DOHH2 (cell line): ENCODE results near the gene DUSP18.

ENCODE experiments used
- H3F3A ChIP-seq: fragments of 200-600 bp; sonication (generic), shearing (Covaris generic); 2 replicates; pipeline ENCODE4 v1.6.0; 2016; ENCODE audit warnings: antibody characterized with exemption, mild to moderate bottlenecking; ENCODE audit not compliant: control insufficient read depth, insufficient read depth
- H3K27ac ChIP-seq: fragments of 200-600 bp; sonication (generic); 2 replicates; pipeline ENCODE4 v1.5.1; 2014; ENCODE audit warnings: low read depth, mild to moderate bottlenecking, low read length, moderate library complexity
- H3K27me3 ChIP-seq: fragments of 200-600 bp; sonication (generic); 2 replicates; pipeline ENCODE4 v1.6.1; 2014; ENCODE audit warnings: mild to moderate bottlenecking, low read length, mixed read lengths; ENCODE audit not compliant: control insufficient read depth
- H3K36me3 ChIP-seq: fragments of 200-600 bp; sonication (generic); 2 replicates; pipeline ENCODE4 v1.6.1; 2014; ENCODE audit warnings: mild to moderate bottlenecking, low read length, moderate library complexity, mixed read lengths; ENCODE audit not compliant: control insufficient read depth
- H3K4me1 ChIP-seq: fragments of 200-600 bp; sonication (generic); 2 replicates; pipeline ENCODE4 v1.6.1; 2014; ENCODE audit warnings: mild to moderate bottlenecking, low read length, mixed read lengths; ENCODE audit not compliant: control insufficient read depth
- H3K4me2 ChIP-seq: fragments of 200-600 bp; sonication (generic); 2 replicates; pipeline ENCODE4 v1.6.0; 2014; ENCODE audit warnings: mild to moderate bottlenecking, low read length, moderate library complexity
- H3K4me3 ChIP-seq: fragments of 200-600 bp; sonication (generic); 2 replicates; pipeline ENCODE4 v1.5.1; 2014; ENCODE audit warnings: mild to moderate bottlenecking, low read length, mixed read lengths
- H3K79me2 ChIP-seq: fragments of 200-600 bp; sonication (generic); 2 replicates; pipeline ENCODE4 v1.6.1; 2014; ENCODE audit warnings: mild to moderate bottlenecking, low read length, mixed read lengths; ENCODE audit not compliant: control insufficient read depth
- H3K9me2 ChIP-seq: fragments of 200-600 bp; sonication (generic); replicated peaks from 2 replicates; pipeline ENCODE4 v1.6.1; 2014; ENCODE audit warnings: mild to moderate bottlenecking, low read length, mixed read lengths; ENCODE audit not compliant: control insufficient read depth
- H3K9me3 ChIP-seq: fragments of 200-600 bp; sonication (generic); 2 replicates; pipeline ENCODE4 v1.6.1; 2014; ENCODE audit warnings: antibody characterized with exemption, low read length, mixed read lengths; ENCODE audit not compliant: control insufficient read depth, insufficient read depth
- H4K20me1 ChIP-seq: fragments of 200-600 bp; sonication (generic); 2 replicates; pipeline ENCODE4 v1.6.0; 2014; ENCODE audit warnings: low read depth, mild to moderate bottlenecking, antibody characterized with exemption, low read length, moderate library complexity; ENCODE audit not compliant: control insufficient read depth, insufficient read depth
- EZH2phosphoT487 ChIP-seq: fragments of 200-600 bp; sonication (generic); IDR thresholded peaks from 2 replicates; pipeline ENCODE4 v1.6.1; 2017; ENCODE audit warnings: borderline replicate concordance, mild to moderate bottlenecking, antibody characterized with exemption, low read length, moderate library complexity, mixed read lengths
- TF ChIP-seq, protein P1 (sequence below): fragments of 200-600 bp; sonication (generic); IDR thresholded peaks from one replicate; pipeline ENCODE4 v1.5.1; 2014; ENCODE audit warnings: antibody characterized with exemption, mild to moderate bottlenecking, low read depth, low read length; ENCODE audit not compliant: poor library complexity, severe bottlenecking

DUSP18 gene

DNA sequence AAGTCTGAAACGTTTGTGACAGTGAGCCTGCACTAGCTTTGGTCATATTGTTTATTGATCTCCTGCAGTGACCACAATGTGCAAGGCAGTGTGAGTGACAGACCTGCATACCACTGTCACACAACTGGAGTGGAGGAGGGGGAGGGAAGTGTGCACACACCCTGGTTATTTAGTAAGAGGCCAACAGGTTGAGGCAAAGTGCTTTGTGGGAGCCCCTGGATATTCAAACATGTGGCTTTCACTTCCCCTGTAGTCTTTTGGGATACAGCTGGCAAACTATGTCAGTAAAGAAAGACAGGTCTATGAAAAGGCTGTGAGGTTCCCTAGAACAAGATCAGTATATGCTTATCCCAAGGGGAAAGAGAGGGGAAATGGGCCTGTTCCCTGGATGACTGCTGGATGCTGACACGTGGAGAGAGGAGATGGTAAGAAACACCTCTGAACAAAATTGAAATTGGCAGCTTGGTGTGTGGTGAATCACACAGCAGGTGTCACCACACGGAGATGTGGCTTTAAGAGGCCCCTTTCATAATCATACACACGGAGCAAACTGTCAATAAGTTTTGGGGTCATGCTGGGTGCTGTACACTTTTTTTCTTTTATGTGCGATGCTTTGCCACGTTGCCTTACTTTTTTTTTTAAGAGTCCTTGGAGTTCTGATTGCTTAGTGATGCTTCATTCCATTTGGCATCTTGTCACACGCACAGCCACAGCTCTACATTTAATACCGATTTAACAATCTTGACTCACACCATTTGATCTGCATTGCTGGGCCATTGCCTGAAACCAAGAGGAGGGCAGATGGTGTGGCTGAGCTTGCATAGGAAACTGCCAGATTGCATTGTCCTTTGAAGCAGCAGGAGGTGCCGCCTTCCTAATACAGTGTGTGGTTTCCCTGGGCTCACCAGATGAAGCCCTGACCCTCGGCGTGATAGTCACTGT, 38.3 kb upstream of the DUSP18 start:
- no peaks in the 10 kb centered on the region for H3F3A ChIP-seq
- H3K9me3 ChIP-seq: no peaks in the 10 kb centered on the region
- no peaks in the 10 kb centered on the region for H4K20me1 ChIP-seq
- H3K79me2 ChIP-seq: no peaks in the 10 kb centered on the region
- no peak overlapping the region for H3K4me2 ChIP-seq
- H3K27me3 ChIP-seq: peaks cover 13% of the 10 kb centered on the region
- no peak overlapping the region for H3K27ac ChIP-seq
- TF ChIP-seq, protein P1, sequence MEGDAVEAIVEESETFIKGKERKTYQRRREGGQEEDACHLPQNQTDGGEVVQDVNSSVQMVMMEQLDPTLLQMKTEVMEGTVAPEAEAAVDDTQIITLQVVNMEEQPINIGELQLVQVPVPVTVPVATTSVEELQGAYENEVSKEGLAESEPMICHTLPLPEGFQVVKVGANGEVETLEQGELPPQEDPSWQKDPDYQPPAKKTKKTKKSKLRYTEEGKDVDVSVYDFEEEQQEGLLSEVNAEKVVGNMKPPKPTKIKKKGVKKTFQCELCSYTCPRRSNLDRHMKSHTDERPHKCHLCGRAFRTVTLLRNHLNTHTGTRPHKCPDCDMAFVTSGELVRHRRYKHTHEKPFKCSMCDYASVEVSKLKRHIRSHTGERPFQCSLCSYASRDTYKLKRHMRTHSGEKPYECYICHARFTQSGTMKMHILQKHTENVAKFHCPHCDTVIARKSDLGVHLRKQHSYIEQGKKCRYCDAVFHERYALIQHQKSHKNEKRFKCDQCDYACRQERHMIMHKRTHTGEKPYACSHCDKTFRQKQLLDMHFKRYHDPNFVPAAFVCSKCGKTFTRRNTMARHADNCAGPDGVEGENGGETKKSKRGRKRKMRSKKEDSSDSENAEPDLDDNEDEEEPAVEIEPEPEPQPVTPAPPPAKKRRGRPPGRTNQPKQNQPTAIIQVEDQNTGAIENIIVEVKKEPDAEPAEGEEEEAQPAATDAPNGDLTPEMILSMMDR: no peak
- TF ChIP-seq EZH2phosphoT487: no peak
- H3K9me2 ChIP-seq: no peaks in the 10 kb centered on the region
- H3K36me3 ChIP-seq: no peaks in the 10 kb centered on the region
- no peaks in the 10 kb centered on the region for H3K4me1 ChIP-seq
- no peak overlapping the region for H3K4me3 ChIP-seq

DNA sequence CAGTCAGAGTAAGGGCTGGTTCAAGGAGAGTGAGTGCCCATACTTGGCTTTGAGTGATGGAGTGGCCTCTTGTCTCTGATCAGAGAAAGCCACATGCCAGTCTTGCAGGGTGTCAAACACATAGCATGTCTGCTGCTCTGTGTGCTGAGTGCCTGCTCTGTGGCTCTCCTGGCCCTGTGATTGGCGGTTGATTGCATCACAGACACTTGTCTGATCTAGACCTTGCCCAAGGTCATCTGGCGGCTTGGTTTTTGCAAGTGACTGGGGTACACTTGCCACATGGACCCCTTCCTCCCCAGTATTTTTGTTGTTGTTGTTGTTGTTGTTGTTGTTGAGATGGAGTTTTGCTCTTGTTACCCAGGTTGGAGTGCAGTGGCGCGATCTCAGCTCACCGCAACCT, 37.3 kb upstream of the DUSP18 start:
- H4K20me1 ChIP-seq: no peaks in the 10 kb centered on the region
- H3K9me2 ChIP-seq: no peaks in the 10 kb centered on the region
- no peaks in the 10 kb centered on the region for H3K9me3 ChIP-seq
- H3K36me3 ChIP-seq: no peaks in the 10 kb centered on the region
- H3F3A ChIP-seq: no peaks in the 10 kb centered on the region
- no peaks in the 10 kb centered on the region for H3K4me1 ChIP-seq
- no peak overlapping the region for H3K4me2 ChIP-seq
- H3K4me3 ChIP-seq: no peak overlapping the region
- H3K79me2 ChIP-seq: no peaks in the 10 kb centered on the region
- no peak overlapping the region for H3K27ac ChIP-seq
- no peak for TF ChIP-seq EZH2phosphoT487
- TF ChIP-seq, protein P1: no peak
- H3K27me3 ChIP-seq: peaks cover 13% of the 10 kb centered on the region

DNA sequence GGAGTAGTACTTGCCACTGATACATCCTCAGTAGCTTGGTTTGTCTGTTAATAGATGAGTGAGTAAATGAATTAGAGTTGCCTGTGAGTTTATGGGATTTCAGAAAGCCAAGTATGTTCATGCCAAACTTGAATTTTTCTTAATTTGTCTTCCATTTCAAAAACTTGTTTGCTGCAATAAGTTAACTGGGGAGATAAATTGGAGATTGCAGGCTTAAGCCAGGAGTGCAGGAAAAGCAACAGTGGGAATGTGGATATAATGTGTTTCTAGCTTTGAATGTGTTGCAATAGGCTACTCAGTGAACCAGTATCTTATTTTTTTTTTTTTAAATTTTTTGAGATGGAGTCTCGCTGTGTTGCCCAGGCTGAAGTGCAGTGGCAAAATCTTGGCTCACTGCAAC, 35.2 kb upstream of the DUSP18 start:
- Histone ChIP-seq H3K79me2 (no peaks in the 10 kb centered on the region), H4K20me1 (no peaks in the 10 kb centered on the region), H3K4me1 (no peaks in the 10 kb centered on the region), H3K4me3 (no peak overlapping the region), H3K9me3 (no peaks in the 10 kb centered on the region), H3K4me2 (no peak overlapping the region), H3K27me3 (peaks cover 13% of the 10 kb centered on the region), H3F3A (no peaks in the 10 kb centered on the region), H3K9me2 (no peaks in the 10 kb centered on the region), H3K36me3 (no peaks in the 10 kb centered on the region), H3K27ac (no peak overlapping the region)
- TF ChIP-seq, protein P1: no peak
- no peak for TF ChIP-seq EZH2phosphoT487
